GM18511 (cell line): ENCODE data around the gene CREM.

Source experiments
- ATAC-seq: cut with Tn5 transposase; IDR thresholded peaks from one replicate; pipeline ENCODE4 v1.9.1; 2021; ENCODE audit warnings: mild to moderate bottlenecking, moderate library complexity; ENCODE audit not compliant: unreplicated experiment

Gene CREM

DNA sequence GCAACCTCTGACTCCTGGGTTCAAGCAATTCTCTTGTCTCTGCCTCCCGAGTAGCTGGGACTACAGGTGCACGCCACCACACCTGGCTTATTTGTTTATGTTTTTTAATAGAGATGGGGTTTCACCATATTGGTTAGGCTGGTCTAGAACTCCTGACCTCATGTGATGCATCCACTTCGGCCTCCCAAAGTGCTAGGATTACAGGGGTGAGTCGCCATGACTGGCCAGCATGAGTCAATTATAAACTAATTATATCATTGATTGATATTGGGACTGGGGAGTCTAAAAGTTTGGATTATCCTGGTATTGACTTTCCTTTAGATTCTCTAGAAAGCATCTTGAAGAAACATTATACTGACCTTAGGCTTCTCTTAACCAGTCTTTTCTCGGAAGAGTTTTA, 135.8 kb downstream of the CREM start:
- no peak for ATAC-seq
